Right atrium auricular region (tissue), 2 donors: ENCODE data around the gene TRPV2. TPM values are rescaled to one million over a fixed set of nuclear protein-coding genes. Genes with fewer than 3 reads are reported as not detected.

Experiments used
- DNase-seq: peaks from one replicate; pipeline ENCODE4 v3.0.0-alpha.2; 2019; ENCODE audit warnings: low spot score
- H3K27ac ChIP-seq, 2 donors: fragments of 200-600 bp; sonication (generic); 1 replicate in 1 of 2; 2 replicates in 1 of 2; pipeline ENCODE4 v1.5.1; 2016 to 2019
- H3K27me3 ChIP-seq, 2 donors: fragments of 200-600 bp; sonication (generic); one replicate each; pipeline versions ENCODE4 v1.5.1 to v1.6.0; 2017 to 2019
- H3K36me3 ChIP-seq: fragments of 200-600 bp; sonication (generic); one replicate; pipeline ENCODE4 v1.5.1; 2016
- H3K4me1 ChIP-seq, 2 donors: fragments of 200-600 bp; sonication (generic); one replicate each; pipeline versions ENCODE4 v1.5.1 to v1.6.0; 2017 to 2019
- H3K4me3 ChIP-seq, 2 donors: fragments of 200-600 bp; sonication (generic); 1 replicate in 1 of 2; 2 replicates in 1 of 2; pipeline ENCODE4 v1.5.1; 2017 to 2019; ENCODE audit warnings: mild to moderate bottlenecking in 1 of 2, moderate library complexity in 1 of 2
- H3K9me3 ChIP-seq, 2 donors: fragments of 200-600 bp; sonication (generic); one replicate each; pipeline ENCODE4 v1.5.1; 2019
- CTCF ChIP-seq, 2 donors: fragments of 200-600 bp; sonication (generic); IDR thresholded peaks; one replicate each; pipeline ENCODE4 v1.5.1; 2019; ENCODE audit warnings: antibody characterized with exemption in 2 of 2
- total RNA-seq, 2 donors: library from RNA; depleted of rRNA; stranded (reverse); fragments of >200 nt; gene quantifications; one replicate each; pipeline ENCODE4 v1.1.0, GENCODE V29; 2016

The TRPV2 gene
- total RNA-seq, 2 donors from 2014 or later: 6.7 to 15.0 TPM

- no peak for DNase-seq
- TF ChIP-seq CTCF (IDR thresholded peaks at IDR 0.05): no peak
- H3K27me3 ChIP-seq: no peaks in the 10 kb centered on the region
- H3K9me3 ChIP-seq: no peaks in the 10 kb centered on the region
- H3K4me3 ChIP-seq: no peak overlapping the region
- no peak overlapping the region for H3K27ac ChIP-seq
- peaks cover 7% of the 10 kb centered on the region for H3K36me3 ChIP-seq
- no peaks in the 10 kb centered on the region for H3K4me1 ChIP-seq
These were observed 38.1 kb downstream of the TRPV2 start for GRCh38 chr17:16453493-16453851.

- H3K4me1 ChIP-seq: peaks cover 0 to 12% of the 10 kb centered on the region in 2 donors
- no peak overlapping the region for H3K27ac ChIP-seq
- no peaks in the 10 kb centered on the region for H3K9me3 ChIP-seq
- H3K36me3 ChIP-seq: no peaks in the 10 kb centered on the region
- no peak for TF ChIP-seq CTCF (IDR thresholded peaks at IDR 0.05)
- DNase-seq: no peak
- no peaks in the 10 kb centered on the region for H3K27me3 ChIP-seq
- no peak overlapping the region for H3K4me3 ChIP-seq
These were observed 40.8 kb downstream of the TRPV2 start for GRCh38 chr17:16455997-16456741.

GRCh38 chr17:16456742-16457316, 41.5 kb downstream of the TRPV2 start:
- Histone ChIP-seq H3K9me3 (no peaks in the 10 kb centered on the region), H3K4me1 (peaks cover 0 to 12% of the 10 kb centered on the region in 2 donors), H3K27ac (no peak overlapping the region), H3K36me3 (no peaks in the 10 kb centered on the region), H3K27me3 (no peaks in the 10 kb centered on the region), H3K4me3 (no peak overlapping the region)
- DNase-seq: no peak
- no peak for TF ChIP-seq CTCF (IDR thresholded peaks at IDR 0.05)

GRCh38 chr17:16459271-16459670, 43.9 kb downstream of the TRPV2 start:
- no peaks in the 10 kb centered on the region for H3K9me3 ChIP-seq
- H3K27me3 ChIP-seq: no peaks in the 10 kb centered on the region
- no peak for TF ChIP-seq CTCF (IDR thresholded peaks at IDR 0.05)
- H3K36me3 ChIP-seq: no peaks in the 10 kb centered on the region
- H3K4me1 ChIP-seq: peaks cover 0 to 26% of the 10 kb centered on the region in 2 donors
- H3K27ac ChIP-seq: no peak overlapping the region
- no peak overlapping the region for H3K4me3 ChIP-seq
- no peak for DNase-seq

GRCh38 chr17:16459855-16460550, 44.6 kb downstream of the TRPV2 start:
- TF ChIP-seq CTCF (IDR thresholded peaks at IDR 0.05): no peak
- H3K27me3 ChIP-seq: no peaks in the 10 kb centered on the region
- no peak overlapping the region for H3K4me3 ChIP-seq
- H3K9me3 ChIP-seq: no peaks in the 10 kb centered on the region
- peaks cover 0 to 31% of the 10 kb centered on the region in 2 donors for H3K4me1 ChIP-seq
- no peak overlapping the region for H3K27ac ChIP-seq
- no peak for DNase-seq
- no peaks in the 10 kb centered on the region for H3K36me3 ChIP-seq
